ENCODE results near the gene LRMDA. TPM values are rescaled to one million over a fixed set of nuclear protein-coding genes. Genes with fewer than 3 reads are reported as not detected.
A peak's percentile ranks its signal among the peaks of the same experiment; 100 is the strongest.

Gene LRMDA
- total and polyA plus RNA-seq, 2 donors from 2014 or later = 23.2 to 48.6 TPM

DNA sequence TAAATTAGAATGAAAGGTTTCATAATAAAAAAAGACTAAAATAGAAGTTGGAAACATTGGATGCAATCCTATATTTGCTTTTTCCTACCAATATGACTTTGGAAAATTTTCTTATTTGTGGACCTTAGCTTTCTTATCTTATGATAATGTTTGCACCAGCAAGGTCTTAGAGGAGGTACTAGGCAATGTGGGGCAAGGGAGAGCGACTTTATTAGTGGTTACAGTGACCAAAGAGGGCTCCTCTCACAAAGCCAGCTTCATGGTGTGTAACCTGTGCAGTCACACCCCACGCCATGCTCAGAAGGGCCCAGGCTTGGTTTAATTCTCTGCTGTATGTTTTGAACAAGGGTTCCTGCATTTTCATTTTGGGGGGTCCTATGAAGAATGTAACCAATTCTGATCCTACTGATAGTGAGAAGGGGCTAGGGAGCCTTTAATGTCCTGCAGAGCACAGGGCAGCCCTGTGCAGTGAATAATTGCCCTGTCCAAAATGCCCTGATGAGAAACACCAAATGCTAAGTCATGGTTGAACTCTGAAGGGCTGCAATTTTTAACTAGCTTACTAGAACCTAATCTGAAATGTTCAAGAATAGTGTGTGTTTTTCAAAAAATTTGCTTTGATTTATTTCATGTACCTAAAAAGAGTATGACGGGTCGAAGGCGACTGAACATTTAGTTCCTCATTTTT lies 1047.8 kb downstream of the LRMDA start:
- DNase-seq (no peak), FAIRE-seq (no peak)
- H3K4me3 ChIP-seq (ENCODE audit: low read length in 3 of 3) = no peak overlapping the region
- no peaks in the 10 kb centered on the region for H3K36me3 ChIP-seq (ENCODE audit: control insufficient read depth in 2 of 3, insufficient read depth in 3 of 3, low read length in 3 of 3)
- no peaks in the 10 kb centered on the region for H3K27me3 ChIP-seq (ENCODE audit: control insufficient read depth, insufficient read depth, low read length)
- H3K27ac ChIP-seq (ENCODE audit: low read depth in 2 of 2, low read length in 2 of 2) = no peak overlapping the region
- intact Hi-C loops (cut with DNase I) = no loop called here
- H3K9ac ChIP-seq (ENCODE audit: low read length in 3 of 3) = no peak overlapping the region
- H3K9me3 ChIP-seq (ENCODE audit: control insufficient read depth in 2 of 3, insufficient read depth in 1 of 3, low read length in 3 of 3) = peaks cover 0 to 7% (median 0%) of the 10 kb centered on the region in 3 donors
- H3K4me1 ChIP-seq (ENCODE audit: control insufficient read depth in 2 of 3, insufficient read depth in 2 of 3, low read depth in 1 of 3, low read length in 3 of 3) = no peaks in the 10 kb centered on the region
- TF ChIP-seq, protein P1, sequence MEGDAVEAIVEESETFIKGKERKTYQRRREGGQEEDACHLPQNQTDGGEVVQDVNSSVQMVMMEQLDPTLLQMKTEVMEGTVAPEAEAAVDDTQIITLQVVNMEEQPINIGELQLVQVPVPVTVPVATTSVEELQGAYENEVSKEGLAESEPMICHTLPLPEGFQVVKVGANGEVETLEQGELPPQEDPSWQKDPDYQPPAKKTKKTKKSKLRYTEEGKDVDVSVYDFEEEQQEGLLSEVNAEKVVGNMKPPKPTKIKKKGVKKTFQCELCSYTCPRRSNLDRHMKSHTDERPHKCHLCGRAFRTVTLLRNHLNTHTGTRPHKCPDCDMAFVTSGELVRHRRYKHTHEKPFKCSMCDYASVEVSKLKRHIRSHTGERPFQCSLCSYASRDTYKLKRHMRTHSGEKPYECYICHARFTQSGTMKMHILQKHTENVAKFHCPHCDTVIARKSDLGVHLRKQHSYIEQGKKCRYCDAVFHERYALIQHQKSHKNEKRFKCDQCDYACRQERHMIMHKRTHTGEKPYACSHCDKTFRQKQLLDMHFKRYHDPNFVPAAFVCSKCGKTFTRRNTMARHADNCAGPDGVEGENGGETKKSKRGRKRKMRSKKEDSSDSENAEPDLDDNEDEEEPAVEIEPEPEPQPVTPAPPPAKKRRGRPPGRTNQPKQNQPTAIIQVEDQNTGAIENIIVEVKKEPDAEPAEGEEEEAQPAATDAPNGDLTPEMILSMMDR (IDR thresholded peaks at IDR 0.05; ENCODE audit: borderline replicate concordance, extremely low read depth, insufficient read depth) = no peak

DNA sequence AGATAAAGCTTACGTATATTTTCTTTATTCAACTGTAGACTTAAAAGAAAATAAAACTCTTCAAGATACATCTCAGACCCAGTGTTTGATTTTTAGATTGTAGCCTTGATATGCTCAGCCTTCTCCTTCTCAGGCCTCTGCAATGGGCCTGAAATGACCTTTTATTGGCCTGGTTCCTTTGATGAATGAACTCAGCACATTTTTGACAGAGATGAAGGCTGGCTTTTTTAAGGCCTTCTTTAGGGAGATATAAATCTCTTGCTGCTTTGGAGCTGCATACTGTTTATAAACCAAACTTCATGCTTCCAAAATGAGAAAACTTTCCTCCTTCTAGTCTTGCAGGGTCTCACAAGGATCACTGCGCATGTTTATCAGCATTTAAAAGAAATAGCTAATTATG lies 1049.8 kb downstream of the LRMDA start:
- no peaks in the 10 kb centered on the region for H3K4me1 ChIP-seq (ENCODE audit: control insufficient read depth in 2 of 3, insufficient read depth in 2 of 3, low read depth in 1 of 3, low read length in 3 of 3)
- H3K9ac ChIP-seq (ENCODE audit: low read length in 3 of 3) = no peak overlapping the region
- peaks cover 0 to 7% (median 0%) of the 10 kb centered on the region in 3 donors for H3K9me3 ChIP-seq (ENCODE audit: control insufficient read depth in 2 of 3, insufficient read depth in 1 of 3, low read length in 3 of 3)
- no peaks in the 10 kb centered on the region for H3K36me3 ChIP-seq (ENCODE audit: control insufficient read depth in 2 of 3, insufficient read depth in 3 of 3, low read length in 3 of 3)
- H3K27ac ChIP-seq (ENCODE audit: low read depth in 2 of 2, low read length in 2 of 2) = no peak overlapping the region
- DNase-seq (peak in 1 of 5 donors; percentile 29), FAIRE-seq (no peak)
- intact Hi-C loops (cut with DNase I) = no loop called here
- TF ChIP-seq, protein P1 (IDR thresholded peaks at IDR 0.05; ENCODE audit: borderline replicate concordance, extremely low read depth, insufficient read depth) = no peak
- H3K27me3 ChIP-seq (ENCODE audit: control insufficient read depth, insufficient read depth, low read length) = no peaks in the 10 kb centered on the region
- H3K4me3 ChIP-seq (ENCODE audit: low read length in 3 of 3) = no peak overlapping the region

DNA sequence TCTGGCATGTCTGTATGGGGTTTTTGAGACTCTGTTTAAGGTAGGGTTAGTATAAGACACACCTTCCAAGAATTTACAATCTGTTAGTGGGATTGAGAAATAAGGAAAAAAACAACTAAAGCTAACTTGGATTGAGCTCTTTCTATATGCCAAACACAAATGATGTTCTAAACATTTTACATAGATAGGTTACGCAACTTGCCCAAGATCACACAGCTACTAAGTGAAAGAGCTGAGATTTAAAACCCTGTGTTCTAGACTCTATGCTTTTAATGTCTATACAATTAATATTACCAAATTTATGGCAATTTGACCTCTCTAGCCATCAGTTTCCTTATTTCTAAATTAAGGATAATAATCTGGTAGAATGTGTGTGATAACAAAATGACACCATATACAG lies 1056.2 kb downstream of the LRMDA start:
- Histone ChIP-seq H3K4me3 (ENCODE audit: low read length in 3 of 3) (no peak overlapping the region), H3K9me3 (ENCODE audit: control insufficient read depth in 2 of 3, insufficient read depth in 1 of 3, low read length in 3 of 3) (peaks cover 0 to 11% (median 0%) of the 10 kb centered on the region in 3 donors), H3K9ac (ENCODE audit: low read length in 3 of 3) (no peak overlapping the region), H3K36me3 (ENCODE audit: control insufficient read depth in 2 of 3, insufficient read depth in 3 of 3, low read length in 3 of 3) (no peaks in the 10 kb centered on the region), H3K27ac (ENCODE audit: low read depth in 2 of 2, low read length in 2 of 2) (no peak overlapping the region), H3K27me3 (ENCODE audit: control insufficient read depth, insufficient read depth, low read length) (no peaks in the 10 kb centered on the region), H3K4me1 (ENCODE audit: control insufficient read depth in 2 of 3, insufficient read depth in 2 of 3, low read depth in 1 of 3, low read length in 3 of 3) (no peaks in the 10 kb centered on the region)
- no peak for DNase-seq
- TF ChIP-seq, protein P1 (IDR thresholded peaks at IDR 0.05; ENCODE audit: borderline replicate concordance, extremely low read depth, insufficient read depth) = no peak
- FAIRE-seq = no peak
- intact Hi-C loops (cut with DNase I) = no loop called here
